Activated CD8-positive, alpha-beta T cell treated with anti-CD3 and anti-CD28 coated beads for 36 hours (primary cell): Measurements from ENCODE around the gene RHOXF2. TPM values are rescaled to one million over a fixed set of nuclear protein-coding genes. Genes with fewer than 3 reads are reported as not detected.
"Not testable (repeated sequence)": the region's sequence is repeated elsewhere in the genome, so short reads cannot be mapped to it uniquely, and the experiment has no call there.

ENCODE experiments used
- ATAC-seq: fragments of 200-7000 bp; cut with Tn5 transposase; one replicate; pipeline ENCODE4 v1.10.0; 2021; ENCODE audit warnings: mild to moderate bottlenecking, moderate library complexity
- CTCF ChIA-PET: fragments of 350-600 bp; sonication (Branson Sonifier 250); formaldehyde crosslinking; loops from one replicate; lab custom pipeline; 2021; ENCODE audit warnings: antibody characterized with exemption; lab: Charles Lee
- POLR2A ChIA-PET: fragments of 350-600 bp; sonication (Branson Sonifier 250); formaldehyde crosslinking; loops from one replicate; lab custom pipeline; 2021; ENCODE audit warnings: antibody characterized with exemption; lab: Charles Lee
- DNase-seq: peaks from one replicate; pipeline ENCODE4 v3.0.0-alpha.2; 2020
- H3K27ac Mint-ChIP-seq: one replicate; pipeline ENCODE4 v1.8.0; 2021; ENCODE audit warnings: mild to moderate bottlenecking, mixed read lengths
- H3K27me3 Mint-ChIP-seq: one replicate; pipeline ENCODE4 v1.8.0; 2021; ENCODE audit warnings: mixed read lengths
- H3K36me3 Mint-ChIP-seq: one replicate; pipeline ENCODE4 v1.8.0; 2021; ENCODE audit warnings: low read depth, mixed read lengths
- H3K4me1 Mint-ChIP-seq: one replicate; pipeline ENCODE4 v1.8.0; 2021; ENCODE audit warnings: low read depth, mixed read lengths
- H3K4me3 Mint-ChIP-seq: one replicate; pipeline ENCODE4 v1.8.0; 2021; ENCODE audit warnings: mild to moderate bottlenecking, moderate library complexity, mixed read lengths
- H3K9me3 Mint-ChIP-seq: one replicate; pipeline ENCODE4 v1.8.0; 2021; ENCODE audit warnings: mixed read lengths
- intact Hi-C: fragments of 100-400 bp; cut with micrococcal nuclease; formaldehyde crosslinking; loops from one replicate; pipeline ENCODE4 v1.10.0; 2022
- total RNA-seq, 2 experiments: library from RNA; stranded (reverse); gene quantifications; one replicate each; pipeline ENCODE4 v1.2.3, GENCODE V29; 2021
- TF ChIP-seq, protein P1 (sequence below): fragments of 200-600 bp; IDR thresholded peaks from one replicate; pipeline ENCODE4 v1.8.0; 2022; ENCODE audit warnings: antibody characterized with exemption, mild to moderate bottlenecking

The RHOXF2 gene
- total RNA-seq, 2 experiments from 2014 or later, result not detected

- no peaks in the 10 kb centered on the region for H3K36me3 Mint-ChIP-seq
- CTCF ChIA-PET, result no interaction called here
- TF ChIP-seq, protein P1, sequence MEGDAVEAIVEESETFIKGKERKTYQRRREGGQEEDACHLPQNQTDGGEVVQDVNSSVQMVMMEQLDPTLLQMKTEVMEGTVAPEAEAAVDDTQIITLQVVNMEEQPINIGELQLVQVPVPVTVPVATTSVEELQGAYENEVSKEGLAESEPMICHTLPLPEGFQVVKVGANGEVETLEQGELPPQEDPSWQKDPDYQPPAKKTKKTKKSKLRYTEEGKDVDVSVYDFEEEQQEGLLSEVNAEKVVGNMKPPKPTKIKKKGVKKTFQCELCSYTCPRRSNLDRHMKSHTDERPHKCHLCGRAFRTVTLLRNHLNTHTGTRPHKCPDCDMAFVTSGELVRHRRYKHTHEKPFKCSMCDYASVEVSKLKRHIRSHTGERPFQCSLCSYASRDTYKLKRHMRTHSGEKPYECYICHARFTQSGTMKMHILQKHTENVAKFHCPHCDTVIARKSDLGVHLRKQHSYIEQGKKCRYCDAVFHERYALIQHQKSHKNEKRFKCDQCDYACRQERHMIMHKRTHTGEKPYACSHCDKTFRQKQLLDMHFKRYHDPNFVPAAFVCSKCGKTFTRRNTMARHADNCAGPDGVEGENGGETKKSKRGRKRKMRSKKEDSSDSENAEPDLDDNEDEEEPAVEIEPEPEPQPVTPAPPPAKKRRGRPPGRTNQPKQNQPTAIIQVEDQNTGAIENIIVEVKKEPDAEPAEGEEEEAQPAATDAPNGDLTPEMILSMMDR, result no peak
Measured at GRCh38 chrX:120125444-120125843, 33.0 kb upstream of the RHOXF2 start.

DNA sequence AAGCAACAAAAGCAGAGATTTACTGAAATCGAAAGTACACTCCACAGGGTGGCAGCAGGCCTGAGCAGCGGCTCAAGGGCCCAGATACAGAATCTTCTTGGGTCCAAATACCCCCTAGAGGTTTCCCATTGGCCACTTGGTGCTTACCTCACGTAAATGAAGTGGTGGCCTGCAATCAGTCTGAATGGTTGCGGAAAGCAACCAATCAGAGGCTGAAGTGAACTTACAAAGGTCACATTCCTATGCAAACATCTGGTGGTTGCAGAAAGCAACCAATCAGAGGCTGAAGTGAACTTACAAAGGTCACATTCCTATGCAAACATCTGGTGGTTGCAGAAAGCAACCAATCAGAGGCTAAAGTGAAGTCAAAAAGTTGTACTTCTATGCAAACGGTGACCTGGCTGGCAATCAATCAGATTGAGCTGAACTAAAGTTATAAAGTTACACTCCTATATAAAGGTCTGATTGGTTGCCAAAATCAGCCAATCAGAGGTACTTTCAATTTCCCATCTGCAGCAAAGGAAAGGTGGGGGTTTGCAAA is 30.0 kb upstream of the RHOXF2 start:
- H3K9me3 Mint-ChIP-seq, H3K36me3 Mint-ChIP-seq, intact Hi-C loops, POLR2A ChIA-PET, DNase-seq, H3K4me1 Mint-ChIP-seq, H3K4me3 Mint-ChIP-seq, ATAC-seq, H3K27ac Mint-ChIP-seq, H3K27me3 Mint-ChIP-seq, CTCF ChIA-PET: not testable (repeated sequence)

More at GRCh38 chrX:120125444-120125843, 33.0 kb upstream of the RHOXF2 start:
- Mint-ChIP-seq H3K4me3 (no peak overlapping the region), H3K9me3 (no peaks in the 10 kb centered on the region), H3K27me3 (no peaks in the 10 kb centered on the region), H3K4me1 (peaks cover 4% of the 10 kb centered on the region), H3K27ac (no peak overlapping the region)
- POLR2A ChIA-PET, result no interaction called here
- intact Hi-C loops, result no loop called here
- no peak for DNase-seq
- no peak for ATAC-seq

GRCh38 chrX:120136128-120136527 is 22.3 kb upstream of the RHOXF2 start:
- Mint-ChIP-seq H3K36me3 (no peaks in the 10 kb centered on the region), H3K4me1 (peaks cover 3% of the 10 kb centered on the region), H3K27ac (no peak overlapping the region), H3K27me3 (no peaks in the 10 kb centered on the region), H3K9me3 (no peaks in the 10 kb centered on the region), H3K4me3 (no peak overlapping the region)
- ATAC-seq (no peak), DNase-seq (no peak)
- ChIA-PET CTCF (no interaction called here), POLR2A (no interaction called here)
- TF ChIP-seq, protein P1, result no peak
- intact Hi-C loops, result no loop called here

DNA sequence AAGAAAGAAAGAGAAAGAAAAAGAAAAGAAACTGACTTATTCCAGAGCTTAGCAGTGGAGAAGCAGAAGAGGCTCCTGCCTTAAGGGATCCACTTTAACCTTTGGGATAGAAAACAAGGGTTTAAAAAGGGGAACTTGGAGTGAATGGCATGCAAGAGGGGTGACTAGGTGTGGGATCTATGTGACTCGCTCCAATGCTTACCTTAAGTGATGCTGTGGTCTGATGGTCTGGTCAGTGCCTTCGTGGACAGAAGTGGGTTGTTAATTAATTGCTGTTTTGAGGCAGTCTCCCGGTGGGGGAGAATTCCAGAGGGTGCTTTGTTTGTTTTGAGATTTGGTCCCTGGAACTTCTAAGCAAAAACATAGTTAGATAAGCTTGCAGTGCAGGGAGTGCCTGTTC is 21.6 kb upstream of the RHOXF2 start:
- intact Hi-C loops, result no loop called here
- no peaks in the 10 kb centered on the region for H3K27me3 Mint-ChIP-seq
- no peaks in the 10 kb centered on the region for H3K36me3 Mint-ChIP-seq
- H3K9me3 Mint-ChIP-seq, result no peaks in the 10 kb centered on the region
- H3K4me3 Mint-ChIP-seq, result no peak overlapping the region
- TF ChIP-seq, protein P1, result no peak
- no peak for DNase-seq
- CTCF ChIA-PET, result no interaction called here
- no peak for ATAC-seq
- H3K4me1 Mint-ChIP-seq, result peaks cover 3% of the 10 kb centered on the region
- POLR2A ChIA-PET, result interaction anchor here (0.6 kb wide), 1 partner anchor 193 kb away, joined by 3 read pairs; no protein-coding TSS in a partner anchor
- H3K27ac Mint-ChIP-seq, result no peak overlapping the region

DNA sequence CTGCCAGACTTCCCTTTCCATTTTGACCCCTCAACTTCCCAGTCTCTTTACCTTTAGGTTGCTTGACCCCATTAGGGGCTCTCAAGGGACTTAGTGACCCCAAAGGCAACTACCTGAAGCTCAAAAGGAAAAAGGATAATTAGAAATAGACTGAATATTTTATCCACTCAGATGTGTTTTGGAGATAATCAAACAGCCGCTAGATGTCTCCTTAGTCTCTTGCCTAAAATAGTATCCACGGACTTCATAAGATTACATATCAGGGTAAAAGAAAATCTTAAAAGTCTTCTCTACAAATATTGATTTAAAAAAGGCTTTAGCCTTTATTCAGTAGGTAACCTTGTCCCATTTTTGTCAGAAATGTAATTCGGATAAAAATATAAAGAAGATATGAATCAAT is 21.0 kb upstream of the RHOXF2 start:
- POLR2A ChIA-PET, result interaction anchor here (0.6 kb wide), 1 partner anchor 193 kb away, joined by 3 read pairs; no protein-coding TSS in a partner anchor
- CTCF ChIA-PET, result no interaction called here
- DNase-seq (no peak), ATAC-seq (no peak)
- no peak overlapping the region for H3K4me3 Mint-ChIP-seq
- H3K36me3 Mint-ChIP-seq, result no peaks in the 10 kb centered on the region
- TF ChIP-seq, protein P1, result no peak
- H3K27ac Mint-ChIP-seq, result no peak overlapping the region
- H3K4me1 Mint-ChIP-seq, result peaks cover 3% of the 10 kb centered on the region
- intact Hi-C loops, result no loop called here
- no peaks in the 10 kb centered on the region for H3K9me3 Mint-ChIP-seq
- no peaks in the 10 kb centered on the region for H3K27me3 Mint-ChIP-seq
